H1 (cell line): Measurements from ENCODE around the gene PTCH2.

Experiments
- CREB1 ChIP-seq: IDR thresholded peaks from 2 replicates; pipeline ENCODE4 v1.6.1; 2012; ENCODE audit warnings: inconsistent platforms
- CTCF ChIP-seq, 3 experiments: IDR thresholded peaks; 1 replicate in 2 of 3; 2 replicates in 1 of 3; pipeline versions ENCODE4 v1.5.1 to v1.6.1; 2011; ENCODE audit warnings: low read length in 3 of 3, mild to moderate bottlenecking in 3 of 3, inconsistent platforms in 2 of 3, low read depth in 1 of 3, moderate library complexity in 1 of 3; ENCODE audit not compliant: insufficient read depth in 1 of 3; ENCODE audit errors: control extremely low read depth in 1 of 3
- EZH2 ChIP-seq: fragments of 200-600 bp; sonication (generic); IDR thresholded peaks from 2 replicates; pipeline ENCODE4 v1.7.1; 2012; ENCODE audit warnings: low read depth, mild to moderate bottlenecking, moderate library complexity, low read length, inconsistent platforms; ENCODE audit not compliant: severe bottlenecking
- KDM4A ChIP-seq: IDR thresholded peaks from one replicate; pipeline ENCODE4 v1.7.1; 2012; ENCODE audit warnings: low read depth, mild to moderate bottlenecking, moderate library complexity, low read length, inconsistent platforms; ENCODE audit not compliant: severe bottlenecking
- NANOG ChIP-seq: IDR thresholded peaks from 2 replicates; pipeline ENCODE4 v1.6.1; 2011; ENCODE audit warnings: low read length, low read depth, mild to moderate bottlenecking, inconsistent platforms; ENCODE audit not compliant: insufficient read depth, poor library complexity, severe bottlenecking
- PHF8 ChIP-seq: fragments of 200-600 bp; sonication (generic); conservative IDR thresholded peaks from 2 replicates; pipeline ENCODE4 v1.7.1; 2012; ENCODE audit warnings: low read depth, mild to moderate bottlenecking, inconsistent platforms, low read length, moderate library complexity
- POLR2A ChIP-seq, 2 experiments: IDR thresholded peaks; 1 replicate in 1 of 2; 2 replicates in 1 of 2; pipeline ENCODE4 v1.6.1; 2011; ENCODE audit warnings: low read depth in 2 of 2, low read length in 2 of 2, mild to moderate bottlenecking in 2 of 2; ENCODE audit errors: control extremely low read depth in 1 of 2
- POLR2AphosphoS5 ChIP-seq: IDR thresholded peaks from 2 replicates; pipeline ENCODE4 v1.6.1; 2011; ENCODE audit warnings: low read depth, low read length
- RXRA ChIP-seq: IDR thresholded peaks from 2 replicates; pipeline ENCODE4 v1.6.1; 2011; ENCODE audit warnings: low read depth, mild to moderate bottlenecking, low read length, moderate library complexity; ENCODE audit not compliant: insufficient read depth
- SP1 ChIP-seq: IDR thresholded peaks from 2 replicates; pipeline ENCODE4 v1.6.1; 2011; ENCODE audit warnings: low read depth, low read length
- SUZ12 ChIP-seq: fragments of 200-600 bp; sonication (generic); IDR thresholded peaks from 2 replicates; pipeline ENCODE4 v1.6.1; 2012; ENCODE audit warnings: mild to moderate bottlenecking, inconsistent platforms, low read length, moderate library complexity, mixed read lengths
- TAF1 ChIP-seq: IDR thresholded peaks from 2 replicates; pipeline ENCODE4 v1.6.1; 2011; ENCODE audit warnings: mild to moderate bottlenecking, low read depth, low read length
- TF ChIP-seq, protein P1 (sequence below): IDR thresholded peaks from 2 replicates; pipeline ENCODE4 v1.6.1; 2011; ENCODE audit warnings: low read length, improper control_type of control experiment
- TF ChIP-seq, protein P2 (sequence below): IDR thresholded peaks from 2 replicates; pipeline ENCODE4 v1.6.1; 2012; ENCODE audit warnings: low read length, inconsistent platforms

DNA sequence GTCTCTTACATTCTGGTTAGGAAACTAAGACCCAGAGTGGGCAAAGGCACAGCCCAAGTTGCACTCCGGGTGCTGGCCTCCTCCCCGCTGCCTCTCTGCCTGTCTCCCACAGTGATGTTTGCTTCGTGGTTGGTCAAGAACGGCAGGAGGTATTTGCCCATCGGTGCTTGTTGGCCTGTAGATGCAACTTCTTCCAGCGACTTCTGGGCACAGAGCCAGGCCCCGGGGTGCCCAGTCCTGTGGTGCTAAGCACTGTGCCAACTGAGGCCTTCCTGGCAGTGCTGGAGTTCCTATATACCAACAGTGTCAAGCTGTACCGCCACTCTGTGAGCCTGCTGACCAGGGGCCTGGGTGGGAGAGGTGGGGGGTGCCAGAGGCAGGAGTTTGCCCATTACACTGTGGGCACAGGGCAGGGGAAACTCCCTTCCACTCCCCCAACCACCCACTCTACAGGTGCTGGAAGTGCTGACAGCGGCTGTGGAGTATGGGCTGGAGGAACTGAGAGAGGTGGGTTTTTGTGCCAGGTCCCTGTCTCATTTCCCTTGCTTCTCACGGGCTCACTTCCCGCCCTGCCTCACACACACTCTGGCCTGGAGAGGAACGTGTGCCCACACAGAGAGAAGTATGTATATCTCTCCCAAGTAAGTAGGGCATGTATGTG is 32.8 kb downstream of the PTCH2 start:
- no peak for TF ChIP-seq CTCF (IDR thresholded peaks at IDR 0.05; ENCODE audit: control extremely low read depth in 1 of 3, insufficient read depth in 1 of 3, low read depth in 1 of 3, low read length in 3 of 3)
- no peak for TF ChIP-seq TAF1
- no peak for TF ChIP-seq CREB1
- no peak for TF ChIP-seq KDM4A
- TF ChIP-seq EZH2, result no peak
- no peak for TF ChIP-seq POLR2AphosphoS5
- TF ChIP-seq, protein P1, sequence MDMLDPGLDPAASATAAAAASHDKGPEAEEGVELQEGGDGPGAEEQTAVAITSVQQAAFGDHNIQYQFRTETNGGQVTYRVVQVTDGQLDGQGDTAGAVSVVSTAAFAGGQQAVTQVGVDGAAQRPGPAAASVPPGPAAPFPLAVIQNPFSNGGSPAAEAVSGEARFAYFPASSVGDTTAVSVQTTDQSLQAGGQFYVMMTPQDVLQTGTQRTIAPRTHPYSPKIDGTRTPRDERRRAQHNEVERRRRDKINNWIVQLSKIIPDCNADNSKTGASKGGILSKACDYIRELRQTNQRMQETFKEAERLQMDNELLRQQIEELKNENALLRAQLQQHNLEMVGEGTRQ, result no peak
- TF ChIP-seq NANOG, result no peak
- no peak for TF ChIP-seq RXRA
- no peak for TF ChIP-seq SUZ12
- no peak for TF ChIP-seq SP1
- no peak for TF ChIP-seq PHF8
- TF ChIP-seq POLR2A (IDR thresholded peaks at IDR 0.05; ENCODE audit: control extremely low read depth in 1 of 2, low read depth in 2 of 2, low read length in 2 of 2), result no peak
- TF ChIP-seq, protein P2, sequence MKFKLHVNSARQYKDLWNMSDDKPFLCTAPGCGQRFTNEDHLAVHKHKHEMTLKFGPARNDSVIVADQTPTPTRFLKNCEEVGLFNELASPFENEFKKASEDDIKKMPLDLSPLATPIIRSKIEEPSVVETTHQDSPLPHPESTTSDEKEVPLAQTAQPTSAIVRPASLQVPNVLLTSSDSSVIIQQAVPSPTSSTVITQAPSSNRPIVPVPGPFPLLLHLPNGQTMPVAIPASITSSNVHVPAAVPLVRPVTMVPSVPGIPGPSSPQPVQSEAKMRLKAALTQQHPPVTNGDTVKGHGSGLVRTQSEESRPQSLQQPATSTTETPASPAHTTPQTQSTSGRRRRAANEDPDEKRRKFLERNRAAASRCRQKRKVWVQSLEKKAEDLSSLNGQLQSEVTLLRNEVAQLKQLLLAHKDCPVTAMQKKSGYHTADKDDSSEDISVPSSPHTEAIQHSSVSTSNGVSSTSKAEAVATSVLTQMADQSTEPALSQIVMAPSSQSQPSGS, result no peak
